ENCODE data around the gene CD177. TPM values are rescaled to one million over a fixed set of nuclear protein-coding genes. Genes with fewer than 3 reads are reported as not detected.
A peak's percentile ranks its signal among the peaks of the same experiment; 100 is the strongest.

CD177 gene, protein sequence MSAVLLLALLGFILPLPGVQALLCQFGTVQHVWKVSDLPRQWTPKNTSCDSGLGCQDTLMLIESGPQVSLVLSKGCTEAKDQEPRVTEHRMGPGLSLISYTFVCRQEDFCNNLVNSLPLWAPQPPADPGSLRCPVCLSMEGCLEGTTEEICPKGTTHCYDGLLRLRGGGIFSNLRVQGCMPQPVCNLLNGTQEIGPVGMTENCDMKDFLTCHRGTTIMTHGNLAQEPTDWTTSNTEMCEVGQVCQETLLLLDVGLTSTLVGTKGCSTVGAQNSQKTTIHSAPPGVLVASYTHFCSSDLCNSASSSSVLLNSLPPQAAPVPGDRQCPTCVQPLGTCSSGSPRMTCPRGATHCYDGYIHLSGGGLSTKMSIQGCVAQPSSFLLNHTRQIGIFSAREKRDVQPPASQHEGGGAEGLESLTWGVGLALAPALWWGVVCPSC
- 0.54 and 0.88 TPM in 2 replicates for polyA plus RNA-seq (2012; rRNA removed)
- polyA plus RNA-seq (2012; cell fraction: cytosol; rRNA removed) = 0.40 and 0.62 TPM in 2 replicates
- 1.2 TPM in 2 replicates for polyA plus RNA-seq (2012; cell fraction: nucleus; rRNA removed)

DNA sequence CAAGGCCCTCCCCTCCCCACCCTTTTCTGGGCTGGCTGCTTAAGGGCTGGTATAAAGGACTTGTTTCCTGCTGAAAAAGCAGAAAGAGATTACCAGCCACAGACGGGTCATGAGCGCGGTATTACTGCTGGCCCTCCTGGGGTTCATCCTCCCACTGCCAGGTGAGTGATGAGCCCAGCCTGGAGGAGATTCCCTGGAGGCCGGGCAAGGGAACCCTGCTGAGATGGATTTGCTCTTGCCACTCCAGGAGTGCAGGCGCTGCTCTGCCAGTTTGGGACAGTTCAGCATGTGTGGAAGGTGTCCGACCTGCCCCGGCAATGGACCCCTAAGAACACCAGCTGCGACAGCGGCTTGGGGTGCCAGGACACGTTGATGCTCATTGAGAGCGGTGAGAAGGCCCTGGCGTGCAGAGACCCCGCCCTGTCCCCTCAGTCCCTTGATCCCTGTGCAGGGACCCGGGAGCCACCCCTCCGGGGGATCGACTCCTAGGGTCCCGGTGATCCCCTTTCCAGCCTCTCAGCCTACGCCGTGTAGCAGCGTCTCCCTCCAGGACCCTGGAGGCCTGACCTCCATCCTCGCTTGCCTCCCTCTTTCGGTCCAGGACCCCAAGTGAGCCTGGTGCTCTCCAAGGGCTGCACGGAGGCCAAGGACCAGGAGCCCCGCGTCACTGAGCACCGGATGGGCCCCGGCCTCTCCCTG is at the start of gene CD177:
TSS of gene CD177 (plus strand) at position 81 of the 699 bp plus-strand sequence. CDS start at position 110, 29 bp downstream.
- TF ChIP-seq, protein P1, sequence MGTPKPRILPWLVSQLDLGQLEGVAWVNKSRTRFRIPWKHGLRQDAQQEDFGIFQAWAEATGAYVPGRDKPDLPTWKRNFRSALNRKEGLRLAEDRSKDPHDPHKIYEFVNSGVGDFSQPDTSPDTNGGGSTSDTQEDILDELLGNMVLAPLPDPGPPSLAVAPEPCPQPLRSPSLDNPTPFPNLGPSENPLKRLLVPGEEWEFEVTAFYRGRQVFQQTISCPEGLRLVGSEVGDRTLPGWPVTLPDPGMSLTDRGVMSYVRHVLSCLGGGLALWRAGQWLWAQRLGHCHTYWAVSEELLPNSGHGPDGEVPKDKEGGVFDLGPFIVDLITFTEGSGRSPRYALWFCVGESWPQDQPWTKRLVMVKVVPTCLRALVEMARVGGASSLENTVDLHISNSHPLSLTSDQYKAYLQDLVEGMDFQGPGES (IDR thresholded peaks at IDR 0.05; ENCODE audit: low read depth, low read length) = no peak
- no peak for TF ChIP-seq TEAD4 (IDR thresholded peaks at IDR 0.05; ENCODE audit: borderline replicate concordance, insufficient read depth)
- TF ChIP-seq TCF12 (IDR thresholded peaks at IDR 0.05) = no peak
- TF ChIP-seq EP300 (IDR thresholded peaks at IDR 0.05; ENCODE audit: borderline replicate concordance in 1 of 2, low read depth in 1 of 2, low read length in 1 of 2) = no peak
- TF ChIP-seq GATA2 (CRISPR knock-in tag; IDR thresholded peaks at IDR 0.05) = no peak
- TF ChIP-seq RXRA (IDR thresholded peaks at IDR 0.05; ENCODE audit: borderline replicate concordance, low read depth) = no peak
- TF ChIP-seq FOXJ3 (CRISPR knock-in tag; IDR thresholded peaks at IDR 0.05) = no peak
- no peak for TF ChIP-seq MEF2A (IDR thresholded peaks at IDR 0.05; ENCODE audit: borderline replicate concordance, low read depth)
- no peak for TF ChIP-seq RCOR1 (IDR thresholded peaks at IDR 0.05; ENCODE audit: low read length)
- TF ChIP-seq SMC3 (IDR thresholded peaks at IDR 0.05; ENCODE audit: low read depth, low read length) = no peak
- TF ChIP-seq FOSL2 (IDR thresholded peaks at IDR 0.05; ENCODE audit: borderline replicate concordance, low read depth) = no peak
- no peak for TF ChIP-seq JUND (IDR thresholded peaks at IDR 0.05)
- no peak for TF ChIP-seq EZH2phosphoT487 (IDR thresholded peaks at IDR 0.05; ENCODE audit: borderline replicate concordance, low read depth)
- TF ChIP-seq YY1 (IDR thresholded peaks at IDR 0.05; ENCODE audit: low read depth) = no peak
- POLR2A ChIA-PET = no interaction called here

DNA sequence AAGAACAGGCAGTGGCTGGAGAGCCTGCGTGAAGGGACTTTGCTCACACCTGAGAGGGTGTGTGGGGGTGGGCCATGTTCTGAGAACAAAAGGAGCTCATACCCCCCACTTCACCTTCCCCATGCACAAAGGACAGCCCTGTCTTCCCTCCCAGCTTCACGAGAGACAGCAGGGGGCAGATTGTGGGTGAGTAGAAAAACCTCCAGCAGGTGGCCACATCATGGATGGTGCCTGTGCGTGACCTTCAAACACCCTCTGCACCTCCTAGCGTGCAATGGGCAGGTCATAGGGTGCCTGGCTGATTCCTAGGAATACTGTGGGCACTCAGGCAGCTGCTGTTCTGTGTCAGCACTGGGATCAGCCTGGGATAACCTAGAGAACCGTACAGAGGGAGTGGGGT is 47.8 kb upstream of the CD177 start:
- H2AFZ ChIP-seq (ENCODE audit: low read depth) = no peak overlapping the region
- no peaks in the 10 kb centered on the region for H3K4me1 ChIP-seq (ENCODE audit: control insufficient read depth in 1 of 2, insufficient read depth in 2 of 2, low read depth in 1 of 2, low read length in 1 of 2)
- no peaks in the 10 kb centered on the region for H3K36me3 ChIP-seq (replicated peaks in 1 of 2; ENCODE audit: control insufficient read depth in 1 of 2, insufficient read depth in 2 of 2, low read length in 1 of 2)
- no peaks in the 10 kb centered on the region for H3F3A ChIP-seq (replicated peaks; ENCODE audit: insufficient read depth)
- H3K79me2 ChIP-seq (ENCODE audit: insufficient read depth) = no peaks in the 10 kb centered on the region
- no peak overlapping the region for H3K9ac ChIP-seq
- 20% methylated on average over 5 of the region's 5 CpGs for WGBS (ENCODE audit: low lambda C conversion rate)
- ChIA-PET POLR2A (no interaction called here), CTCF (no interaction called here)
- H3K27ac ChIP-seq (ENCODE audit: low read depth in 2 of 2, low read length in 1 of 2) = no peak overlapping the region
- TF ChIP-seq, protein P2, sequence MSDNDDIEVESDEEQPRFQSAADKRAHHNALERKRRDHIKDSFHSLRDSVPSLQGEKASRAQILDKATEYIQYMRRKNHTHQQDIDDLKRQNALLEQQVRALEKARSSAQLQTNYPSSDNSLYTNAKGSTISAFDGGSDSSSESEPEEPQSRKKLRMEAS (IDR thresholded peaks at IDR 0.05; ENCODE audit: low read depth) = no peak
- no peak for TF ChIP-seq FOXM1 (IDR thresholded peaks at IDR 0.05; ENCODE audit: low read depth)
- TF ChIP-seq EZH2phosphoT487 (IDR thresholded peaks at IDR 0.05; ENCODE audit: borderline replicate concordance, low read depth) = no peak
- no peak for TF ChIP-seq CHD2 (IDR thresholded peaks at IDR 0.05; ENCODE audit: low read length, partially characterized antibody)
- H3K9me3 ChIP-seq = no peaks in the 10 kb centered on the region
- H3K27me3 ChIP-seq (ENCODE audit: insufficient read depth) = no peaks in the 10 kb centered on the region
- no peaks in the 10 kb centered on the region for H4K20me1 ChIP-seq (ENCODE audit: insufficient read depth)
- no peak overlapping the region for H3K4me3 ChIP-seq (ENCODE audit: low read depth in 2 of 2, low read length in 1 of 2)
- H3K4me2 ChIP-seq = no peak overlapping the region
- DNase-seq = no peak
- H3K9me2 ChIP-seq = no peaks in the 10 kb centered on the region

More for the DNA sequence above, at the start of gene CD177:
- H3K9ac ChIP-seq = no peak within 1 kb of the TSS
- H3F3A ChIP-seq (replicated peaks; ENCODE audit: insufficient read depth) = no peaks in the 10 kb centered on the region
- H3K4me2 ChIP-seq = no peak within 1 kb of the TSS
- no peak within 1 kb of the TSS for H3K4me3 ChIP-seq (ENCODE audit: low read depth in 2 of 2, low read length in 1 of 2)
- 27% methylated on average over 2 of the region's 27 CpGs for WGBS (ENCODE audit: low lambda C conversion rate)
- no peak within 1 kb of the TSS for H3K27ac ChIP-seq (ENCODE audit: low read depth in 2 of 2, low read length in 1 of 2)
- no peaks in the 10 kb centered on the region for H3K36me3 ChIP-seq (replicated peaks in 1 of 2; ENCODE audit: control insufficient read depth in 1 of 2, insufficient read depth in 2 of 2, low read length in 1 of 2)
- H3K9me2 ChIP-seq = no peaks in the 10 kb centered on the region
- no peaks in the 10 kb centered on the region for H3K79me2 ChIP-seq (ENCODE audit: insufficient read depth)
- H2AFZ ChIP-seq (ENCODE audit: low read depth) = no peak within 1 kb of the TSS
- CTCF ChIA-PET = interaction anchor here (0.7 kb wide), 1 partner anchor 915 kb away, joined by 4 read pairs; no protein-coding TSS in a partner anchor
- no peaks in the 10 kb centered on the region for H4K20me1 ChIP-seq (ENCODE audit: insufficient read depth)
- peaks cover 18% of the 10 kb centered on the region for H3K27me3 ChIP-seq (ENCODE audit: insufficient read depth)
- DNase-seq = peak; percentile 20
- no peaks in the 10 kb centered on the region for H3K4me1 ChIP-seq (ENCODE audit: control insufficient read depth in 1 of 2, insufficient read depth in 2 of 2, low read depth in 1 of 2, low read length in 1 of 2)
- no peaks in the 10 kb centered on the region for H3K9me3 ChIP-seq
